Head of caudate nucleus (tissue), 42 donors: ENCODE measurements around the gene SNAPC3.
A peak's percentile ranks its signal among the peaks of the same experiment; 100 is the strongest.
"Not testable (repeated sequence)": the region's sequence is repeated elsewhere in the genome, so short reads cannot be mapped to it uniquely, and the experiment has no call there.

Experiments
- DNase-seq, 42 donors: peaks; one replicate each; pipeline versions ENCODE4 v3.0.0 to v3.0.0-alpha.2; 2020 to 2021; ENCODE audit warnings: mixed read lengths in 7 of 42
- intact Hi-C: fragments of 100-400 bp; cut with DNase I; formaldehyde crosslinking; loops from one replicate; pipeline ENCODE4 v1.15.0; 2022

SNAPC3 gene

DNA sequence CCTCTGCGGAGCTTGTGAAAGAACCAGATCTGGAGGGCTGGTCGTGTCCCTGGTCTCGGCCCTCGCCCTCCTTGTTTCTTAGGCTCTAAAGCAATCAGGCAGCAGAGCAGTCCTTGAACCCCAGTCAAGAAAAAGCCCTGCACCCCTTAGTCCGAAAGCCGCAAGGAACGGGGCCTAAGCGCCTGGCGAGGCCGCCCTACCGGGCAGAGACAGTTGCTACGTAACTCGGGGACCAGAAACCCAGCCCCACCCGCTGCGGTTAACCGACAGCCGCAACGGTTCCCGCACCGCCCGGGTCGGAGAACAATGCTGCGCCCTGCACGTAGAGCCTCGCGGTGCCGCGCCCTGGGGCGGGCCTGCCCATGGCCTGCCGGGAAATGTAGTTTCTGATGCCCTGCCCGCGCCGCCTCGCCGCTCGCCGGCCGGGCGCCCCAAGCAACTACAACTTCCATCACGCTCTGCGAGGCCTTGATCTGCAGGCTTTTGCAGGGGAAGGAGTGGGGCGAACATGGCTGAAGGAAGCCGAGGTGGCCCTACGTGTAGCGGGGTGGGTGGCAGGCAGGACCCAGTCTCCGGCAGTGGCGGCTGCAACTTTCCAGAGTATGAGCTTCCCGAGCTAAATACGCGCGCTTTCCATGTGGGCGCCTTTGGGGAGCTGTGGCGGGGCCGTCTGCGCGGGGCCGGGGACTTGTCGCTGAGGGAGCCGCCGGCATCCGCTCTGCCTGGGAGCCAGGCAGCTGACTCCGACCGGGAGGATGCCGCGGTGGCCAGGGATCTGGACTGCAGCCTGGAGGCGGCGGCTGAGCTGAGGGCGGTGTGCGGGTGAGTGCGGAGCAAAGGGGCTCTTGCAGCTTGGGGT, at the start of gene SNAPC3:
Gene SNAPC3 (plus strand): TSS at position 505 of the 859 bp plus-strand sequence. CDS start 4 bp downstream, at position 509.
- peak; percentile 90 to 99 (median 96) for DNase-seq
- intact Hi-C loops, result loop anchor here (5.0 to 10.0 kb wide), 3 partner anchors 85 to 148 kb away; partner anchors contain the start of gene TTC39B

DNA sequence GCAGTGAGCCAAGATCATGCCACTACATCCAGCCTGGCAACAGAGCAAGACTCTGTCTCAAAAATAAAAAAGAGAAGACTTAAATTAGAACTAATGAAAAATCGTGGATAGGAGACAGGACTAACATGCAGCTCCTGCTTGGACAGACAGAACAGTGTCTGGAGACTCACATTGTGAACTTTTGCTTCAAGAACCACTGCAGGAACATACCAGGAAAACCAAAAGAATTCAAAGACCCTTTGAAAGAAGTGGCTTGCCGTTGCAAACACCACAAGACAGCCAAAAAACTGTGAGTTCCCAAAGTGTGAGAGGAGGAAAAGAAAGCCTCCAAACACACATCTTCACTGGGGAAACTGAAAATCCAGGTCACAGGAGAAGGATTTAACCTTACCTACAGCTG, 48.8 kb upstream of the SNAPC3 start:
- intact Hi-C loops, result no loop called here
- DNase-seq, result no peak

DNA sequence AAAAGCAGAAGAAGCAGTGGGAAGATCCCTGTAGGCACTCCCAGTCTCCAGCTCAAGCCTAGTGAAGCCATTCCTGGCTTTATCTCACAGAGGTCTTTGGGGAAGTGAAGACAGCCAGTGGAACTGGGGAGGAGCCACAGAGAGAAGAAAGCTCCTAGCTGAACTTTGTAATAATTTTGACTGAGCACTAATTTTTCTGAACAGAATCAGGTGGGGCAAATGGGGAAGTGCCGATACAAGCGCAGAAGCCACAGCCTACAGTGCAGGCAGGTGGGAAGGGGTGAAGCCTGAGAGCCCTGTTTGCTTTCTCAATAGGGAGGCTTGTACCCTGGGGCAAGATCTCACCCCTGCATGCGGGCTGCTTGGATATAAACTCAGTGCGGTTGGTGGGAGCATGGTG, 48.4 kb upstream of the SNAPC3 start:
- DNase-seq, result no peak
- intact Hi-C loops, result no loop called here

DNA sequence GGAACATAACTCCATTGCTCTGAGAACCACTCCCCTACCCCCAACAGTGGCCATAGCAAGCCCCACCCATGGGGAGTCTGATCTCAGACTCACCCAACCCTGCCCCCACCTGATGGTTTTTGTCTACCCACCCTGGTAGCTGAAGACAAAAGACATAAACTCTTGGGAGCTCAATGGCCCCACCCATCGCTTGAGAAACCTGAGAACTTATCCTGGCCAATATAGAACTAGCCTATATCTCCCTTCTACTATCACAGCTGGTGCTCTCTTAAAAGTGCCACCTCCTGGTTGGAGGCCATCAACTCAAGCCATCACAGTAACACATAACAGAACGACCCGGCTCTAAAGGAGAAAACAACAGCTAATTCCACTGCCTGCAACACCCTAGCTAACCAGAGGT, 47.9 kb upstream of the SNAPC3 start:
- no peak for DNase-seq
- intact Hi-C loops, result no loop called here

DNA sequence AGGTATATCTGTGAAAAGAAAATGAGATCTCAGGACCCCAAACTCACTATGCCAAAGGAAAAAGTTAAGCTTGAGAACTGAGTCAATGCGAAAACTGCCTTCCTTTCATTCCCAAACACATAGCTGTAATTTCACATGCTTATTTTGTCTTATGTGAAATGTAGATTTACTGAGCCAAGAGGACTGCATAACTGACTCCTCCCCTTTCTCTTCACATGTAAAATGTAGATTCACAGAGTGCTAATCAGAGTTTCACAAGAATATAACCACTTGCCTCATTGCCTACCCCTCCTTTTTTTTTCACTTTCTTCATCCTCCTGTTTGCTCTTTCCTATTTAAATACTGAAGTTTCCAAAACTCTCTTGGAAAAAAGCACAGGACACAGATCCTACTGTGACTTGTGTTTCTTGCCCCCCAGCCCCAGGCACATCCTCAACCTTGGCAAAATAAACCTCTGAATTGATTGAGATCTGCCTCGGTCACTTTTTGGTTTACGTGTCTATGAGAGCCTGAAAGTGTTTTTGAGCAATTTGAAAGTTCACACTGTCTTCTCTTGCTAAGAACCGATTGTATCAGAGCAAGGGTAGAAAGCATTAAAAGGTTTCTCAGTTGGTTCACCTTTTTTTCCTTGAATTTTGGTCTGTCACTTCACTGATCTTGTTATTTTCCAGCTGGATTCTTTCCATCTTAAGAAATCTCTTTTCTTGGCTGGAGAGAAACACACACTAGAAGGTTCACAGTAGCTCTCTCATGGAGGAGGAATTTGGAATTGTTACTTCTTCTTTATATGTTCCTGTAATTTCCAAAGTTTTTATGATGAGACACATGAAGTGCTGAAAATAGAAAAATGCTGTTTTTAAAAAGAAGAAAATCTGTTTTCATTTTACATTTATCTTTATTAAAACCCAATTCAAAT, 44.8 kb upstream of the SNAPC3 start:
- intact Hi-C loops, result no loop called here

DNA sequence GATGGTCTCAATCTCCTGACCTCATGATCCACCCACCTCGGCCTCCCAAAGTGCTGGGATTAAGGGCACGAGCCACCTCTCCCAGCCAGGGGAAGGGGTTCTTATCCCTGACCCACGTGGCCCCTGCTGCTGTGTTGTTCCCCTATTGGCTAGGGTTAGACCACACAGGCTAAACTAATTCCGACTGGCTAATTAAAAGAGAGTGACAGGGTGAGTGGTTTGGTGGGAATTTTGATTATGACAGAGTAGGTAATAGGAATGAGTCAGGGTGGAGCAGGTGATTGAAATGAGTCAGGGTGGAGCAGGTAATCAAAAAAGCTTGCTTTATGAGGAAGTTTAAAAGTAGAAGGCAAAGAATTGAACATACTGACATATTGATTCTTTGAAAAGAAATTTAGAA, 43.4 kb upstream of the SNAPC3 start:
- DNase-seq, intact Hi-C loops: not testable (repeated sequence)

More for the DNA sequence above, 44.8 kb upstream of the SNAPC3 start:
- no peak for DNase-seq

DNA sequence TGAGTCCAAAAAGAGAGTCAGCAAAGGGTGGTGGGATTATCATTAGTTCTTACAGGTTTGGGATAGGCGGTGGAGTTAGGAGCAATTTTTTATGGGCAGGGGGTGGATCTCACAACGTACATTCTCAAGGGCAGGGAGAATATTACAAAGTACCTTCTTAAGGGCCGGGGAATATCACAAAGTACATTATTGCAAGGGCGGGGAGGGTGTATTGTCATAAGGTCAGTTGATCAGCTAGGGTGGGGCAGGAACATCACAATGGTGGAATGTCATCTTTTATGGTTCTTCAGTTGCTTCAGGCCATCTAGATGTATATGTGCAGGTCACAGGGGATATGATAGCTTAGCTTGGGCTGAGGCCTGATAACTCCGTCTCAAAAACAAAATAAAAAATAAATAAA, 42.8 kb upstream of the SNAPC3 start:
- intact Hi-C loops, result not testable (repeated sequence)

DNA sequence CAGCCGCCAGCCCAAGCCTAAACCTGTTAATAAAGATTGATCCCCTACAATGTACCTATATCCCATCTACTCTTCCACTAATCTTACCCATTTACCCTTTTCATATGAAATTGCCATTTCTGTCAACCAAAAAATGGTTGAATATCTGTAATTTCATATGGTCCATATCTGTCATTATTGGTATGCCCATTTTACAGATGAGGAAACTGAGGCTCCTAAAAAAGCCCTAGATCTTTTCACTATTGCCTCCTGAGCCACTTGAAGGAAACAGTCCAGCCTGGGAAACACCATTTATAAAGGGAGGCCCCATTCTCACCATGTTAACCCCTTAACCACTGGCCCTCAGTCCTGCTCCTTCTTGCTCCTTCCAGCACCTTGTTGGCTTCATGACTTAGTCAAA, 41.2 kb upstream of the SNAPC3 start:
- DNase-seq, result no peak
- intact Hi-C loops, result no loop called here

More for the DNA sequence above, 42.8 kb upstream of the SNAPC3 start:
- DNase-seq, result not testable (repeated sequence)

DNA sequence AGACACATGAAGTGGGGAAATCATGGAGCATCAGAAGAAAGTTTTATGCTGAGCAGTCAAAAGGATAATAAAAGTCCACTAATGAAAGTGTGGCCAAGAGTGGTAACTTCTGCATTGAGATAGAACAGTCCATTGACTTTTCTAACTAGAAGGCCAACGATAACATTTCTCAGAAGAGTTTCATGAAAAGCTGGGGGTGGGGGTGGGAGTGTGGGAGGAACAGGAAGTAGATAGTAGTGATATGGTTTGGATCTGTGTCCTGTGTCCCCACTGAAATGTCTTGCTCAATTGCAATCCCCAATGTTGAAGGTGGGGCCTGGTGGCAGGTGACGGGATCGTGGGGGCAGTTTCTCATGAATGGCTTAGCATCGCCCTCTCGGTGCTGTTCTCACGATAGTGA, 36.2 kb upstream of the SNAPC3 start:
- no peak for DNase-seq
- intact Hi-C loops, result no loop called here

DNA sequence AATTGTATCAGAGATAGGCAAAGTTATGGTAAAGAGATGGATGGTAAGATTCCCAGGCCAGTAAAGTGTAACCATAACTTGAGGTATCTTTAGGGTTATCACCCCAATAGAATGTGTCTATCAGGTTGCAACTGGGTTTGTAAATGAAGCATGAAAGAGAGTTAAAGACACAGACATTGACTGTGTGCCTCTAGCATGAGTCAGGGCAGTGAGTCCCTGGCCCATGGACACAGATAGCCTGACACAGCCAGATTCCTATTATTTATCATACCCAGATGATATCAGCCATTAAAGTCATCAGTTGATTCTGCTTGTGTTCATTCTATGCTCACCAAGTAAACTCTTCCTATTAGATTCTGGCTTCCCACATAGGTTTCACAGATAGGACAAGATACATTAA, 33.5 kb upstream of the SNAPC3 start:
- intact Hi-C loops, result no loop called here
- DNase-seq, result no peak

DNA sequence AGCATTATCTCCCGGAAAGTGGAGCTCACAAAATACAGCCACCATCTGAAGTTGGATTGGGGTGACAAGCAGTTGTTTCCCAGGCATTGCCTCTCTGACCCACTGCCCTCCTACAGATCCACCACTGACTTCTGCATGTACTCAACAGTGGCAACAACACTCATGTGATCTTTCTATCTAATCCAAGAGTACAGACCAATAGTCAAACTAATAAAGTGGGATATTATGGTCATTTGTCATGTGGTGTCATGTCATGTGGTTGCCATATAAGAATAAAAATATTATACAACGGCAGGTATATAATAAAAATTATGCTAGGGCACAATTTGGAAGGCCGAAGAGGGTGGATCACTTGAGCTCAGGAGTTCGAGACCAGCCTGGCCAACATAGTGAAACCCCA, 33.0 kb upstream of the SNAPC3 start:
- intact Hi-C loops, result no loop called here
- no peak for DNase-seq

DNA sequence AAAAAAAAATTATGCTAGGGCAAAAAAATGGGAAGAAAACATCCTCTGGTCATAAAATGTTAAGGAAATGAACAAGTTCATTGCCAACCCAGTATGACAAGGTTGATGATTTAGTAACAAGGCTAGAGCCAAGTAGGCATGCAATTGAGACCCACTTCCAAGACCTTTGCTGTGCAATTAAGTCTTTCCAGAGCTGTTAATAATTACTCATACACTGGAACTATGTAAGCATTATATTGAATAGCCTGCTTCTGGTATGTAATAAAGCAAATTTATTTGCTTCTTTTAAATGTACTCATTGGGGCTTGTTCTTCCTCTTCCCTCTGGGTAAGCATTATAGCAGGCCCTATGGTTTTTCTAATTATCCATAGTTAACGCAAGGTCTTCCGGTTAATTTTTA, 32.5 kb upstream of the SNAPC3 start:
- intact Hi-C loops, result no loop called here
- no peak for DNase-seq

DNA sequence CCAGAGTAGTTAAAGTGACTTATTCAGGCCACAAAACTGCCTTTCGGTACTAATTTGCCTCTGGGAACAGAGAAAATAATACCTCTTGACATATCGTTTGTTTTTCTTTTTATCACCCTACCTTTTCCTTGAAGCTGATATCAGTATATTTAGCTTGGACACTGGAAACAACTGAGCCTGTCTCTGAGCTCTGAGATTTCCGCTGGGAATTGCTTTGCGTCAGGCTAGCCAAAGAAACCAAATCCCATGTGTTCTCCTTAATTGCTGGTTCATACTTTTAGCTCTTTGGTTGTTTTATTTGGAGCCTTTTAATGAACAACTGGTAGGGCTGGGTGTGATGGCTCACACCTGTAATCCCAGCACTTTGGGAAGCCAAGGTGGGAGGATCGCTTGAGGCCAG, 30.3 kb upstream of the SNAPC3 start:
- DNase-seq, result no peak
- intact Hi-C loops, result no loop called here

DNA sequence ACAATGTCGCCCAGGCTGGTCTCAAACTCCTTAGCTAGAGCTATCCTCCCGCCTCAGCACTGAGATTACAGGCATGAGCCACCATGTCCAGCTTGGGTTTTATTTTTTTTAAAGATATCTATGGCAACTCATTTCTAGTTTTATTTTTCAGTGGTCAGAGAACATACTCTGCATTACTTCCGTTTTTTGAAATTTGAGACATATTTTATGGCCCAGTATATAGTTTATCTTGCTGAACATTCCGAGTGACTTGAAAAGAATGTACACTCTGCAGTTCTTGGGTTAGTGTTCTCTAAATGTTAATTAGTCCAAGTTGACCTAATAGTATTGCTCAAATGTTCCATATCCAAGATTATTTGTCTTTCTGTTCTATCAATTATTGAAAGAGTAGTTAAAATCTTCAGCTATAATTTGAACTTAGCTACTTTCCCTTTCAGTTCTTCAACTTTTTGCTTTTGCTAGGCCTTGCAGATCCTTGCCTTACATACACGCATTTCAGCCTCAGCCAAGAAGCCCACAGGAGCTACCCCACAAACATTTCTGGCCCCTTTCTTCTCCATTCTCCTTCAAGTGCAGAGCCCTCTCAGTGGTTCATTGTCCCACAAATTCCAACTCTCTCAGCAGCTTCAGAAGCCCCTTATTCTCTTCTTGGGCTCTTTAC, 22.3 kb upstream of the SNAPC3 start:
- no peak for DNase-seq
- intact Hi-C loops, result no loop called here

DNA sequence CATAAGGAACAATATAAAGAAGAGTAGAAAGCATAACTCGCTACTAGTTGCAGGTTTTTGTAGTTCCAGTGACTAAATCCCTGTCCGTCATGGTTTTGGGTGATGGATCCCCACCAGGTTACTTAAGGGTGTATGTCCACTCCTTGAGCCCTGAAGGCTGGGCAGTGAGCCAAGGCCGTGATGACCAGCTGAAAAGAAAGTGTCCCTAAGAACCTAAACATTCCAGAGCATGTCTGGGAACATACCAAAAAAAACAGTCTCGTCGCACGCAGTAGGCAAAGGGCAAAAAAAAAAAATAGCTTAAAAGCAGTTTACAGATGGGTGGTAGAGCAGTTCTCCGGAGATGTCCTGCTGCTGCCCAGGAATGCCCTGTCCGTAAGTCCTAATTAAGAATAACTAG, 21.4 kb upstream of the SNAPC3 start:
- intact Hi-C loops, result no loop called here
- no peak for DNase-seq

DNA sequence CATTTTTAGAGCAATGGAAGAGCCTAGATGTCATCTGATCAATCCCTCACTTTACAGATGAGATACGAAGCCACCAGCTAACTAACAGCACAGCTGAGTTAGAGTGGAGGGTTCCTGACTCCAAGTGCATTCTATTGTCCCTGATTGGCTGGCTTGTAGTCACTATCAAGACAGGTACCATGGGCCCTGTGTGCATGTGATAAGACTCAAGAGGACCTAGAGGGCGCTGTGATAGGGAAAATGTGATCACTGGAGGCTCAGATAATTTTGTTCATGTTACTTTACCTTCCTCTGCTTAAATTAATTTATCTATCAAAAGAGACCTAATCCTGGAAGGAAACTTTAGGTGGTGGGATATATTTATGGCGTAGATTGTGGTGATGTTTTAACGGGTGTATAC, 19.5 kb upstream of the SNAPC3 start:
- intact Hi-C loops, result no loop called here

DNA sequence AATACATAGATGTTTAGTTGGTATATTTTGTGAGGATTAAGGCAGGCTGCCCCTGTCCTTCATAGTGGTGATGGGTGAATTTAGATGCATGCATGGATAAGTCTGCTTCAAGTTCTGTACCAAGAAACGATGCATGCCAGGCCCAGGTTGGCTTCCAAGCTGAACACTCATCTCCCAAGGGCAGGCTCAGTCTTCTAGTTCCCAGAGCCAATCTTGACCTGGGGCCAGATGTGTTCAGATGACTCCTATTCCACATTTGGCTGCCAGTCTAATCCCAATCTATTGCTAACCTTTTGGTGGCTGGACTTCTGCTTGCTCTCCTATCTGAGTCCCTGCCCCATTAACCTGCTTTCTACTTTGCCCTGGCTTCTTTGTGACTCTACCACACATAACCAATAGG, 18.5 kb upstream of the SNAPC3 start:
- no peak for DNase-seq
- intact Hi-C loops, result no loop called here

More for the DNA sequence above, 19.5 kb upstream of the SNAPC3 start:
- no peak for DNase-seq

DNA sequence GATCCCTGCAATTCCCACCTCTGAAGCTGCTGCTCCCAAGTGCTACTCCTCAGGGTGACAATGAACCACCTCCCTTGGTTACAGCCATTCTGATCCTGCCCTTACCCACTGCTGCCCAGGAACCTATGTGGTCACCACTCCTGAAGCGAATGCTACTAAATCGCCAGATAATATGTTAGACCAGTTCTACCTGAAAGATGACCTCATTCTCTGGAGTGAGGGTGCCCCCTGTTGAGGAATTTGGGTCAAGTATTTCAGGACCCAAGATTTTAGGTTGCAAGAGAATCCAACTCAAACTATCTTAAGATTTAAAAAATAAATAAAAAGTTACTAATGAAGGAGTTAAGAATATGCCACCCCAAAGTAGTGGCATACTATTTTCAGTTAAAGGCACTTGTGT, 5.8 kb upstream of the SNAPC3 start:
- DNase-seq, result peak in 18 of 42 donors; percentile 11 to 63 (median 34)
- intact Hi-C loops, result no loop called here

DNA sequence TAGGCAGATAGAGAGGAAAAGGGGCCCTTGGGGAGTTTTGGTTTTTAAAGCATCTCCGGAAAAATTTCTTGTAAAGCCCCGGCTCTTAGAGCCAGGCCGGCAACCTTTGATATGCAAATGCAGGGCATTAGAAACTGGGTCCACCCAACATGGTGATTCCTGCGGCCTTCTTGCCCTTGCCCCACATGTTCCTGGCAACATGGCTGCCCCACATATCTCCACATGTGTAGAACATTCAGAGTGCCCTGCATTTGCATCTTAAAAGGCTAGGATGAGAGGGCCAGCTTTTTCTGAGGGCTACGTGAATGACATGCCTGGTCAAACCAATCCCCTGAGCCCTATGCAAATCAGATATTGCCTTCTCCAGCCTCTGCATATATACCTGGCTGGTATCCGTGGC, 5.0 kb upstream of the SNAPC3 start:
- intact Hi-C loops, result no loop called here
- DNase-seq, result no peak
